ENCODE results near the gene ARSH. TPM values are rescaled to one million over a fixed set of nuclear protein-coding genes. Genes with fewer than 3 reads are reported as not detected.
"Not testable (repeated sequence)": the region's sequence is repeated elsewhere in the genome, so short reads cannot be mapped to it uniquely, and the experiment has no call there.

The ARSH gene
- total RNA-seq, 1 donor from 2014 or later = not detected

GRCh38 chrX:2972391-2972790 lies 34.0 kb upstream of the ARSH start:
- peak; percentile 6 for DNase-seq (ENCODE audit: extremely low spot score, unreplicated experiment)
- Mint-ChIP-seq H3K9me3 (ENCODE audit: unreplicated experiment) (no peaks in the 10 kb centered on the region), H3K4me3 (ENCODE audit: unreplicated experiment) (no peak overlapping the region), H3K27me3 (ENCODE audit: unreplicated experiment) (no peaks in the 10 kb centered on the region), H3K36me3 (ENCODE audit: unreplicated experiment) (no peaks in the 10 kb centered on the region), H3K27ac (ENCODE audit: unreplicated experiment) (no peak overlapping the region), H3K4me1 (ENCODE audit: unreplicated experiment) (peaks cover 13% of the 10 kb centered on the region)
- TF ChIP-seq CTCF (IDR thresholded peaks at IDR 0.05) = no peak

- no peak for DNase-seq (ENCODE audit: extremely low spot score, unreplicated experiment)
- Mint-ChIP-seq H3K4me3 (ENCODE audit: unreplicated experiment) (no peak overlapping the region), H3K27ac (ENCODE audit: unreplicated experiment) (no peak overlapping the region), H3K36me3 (ENCODE audit: unreplicated experiment) (no peaks in the 10 kb centered on the region), H3K9me3 (ENCODE audit: unreplicated experiment) (no peaks in the 10 kb centered on the region), H3K4me1 (ENCODE audit: unreplicated experiment) (peaks cover 4% of the 10 kb centered on the region), H3K27me3 (ENCODE audit: unreplicated experiment) (no peaks in the 10 kb centered on the region)
- TF ChIP-seq CTCF (IDR thresholded peaks at IDR 0.05) = no peak
These were observed 31.4 kb upstream of the ARSH start for GRCh38 chrX:2974961-2975360.

GRCh38 chrX:2978639-2979038 lies 27.7 kb upstream of the ARSH start:
- H3K4me3 Mint-ChIP-seq (ENCODE audit: unreplicated experiment); DNase-seq (ENCODE audit: extremely low spot score, unreplicated experiment); H3K36me3 Mint-ChIP-seq (ENCODE audit: unreplicated experiment); H3K4me1 Mint-ChIP-seq (ENCODE audit: unreplicated experiment); H3K27me3 Mint-ChIP-seq (ENCODE audit: unreplicated experiment); H3K27ac Mint-ChIP-seq (ENCODE audit: unreplicated experiment); H3K9me3 Mint-ChIP-seq (ENCODE audit: unreplicated experiment): not testable (repeated sequence)

- DNase-seq (ENCODE audit: extremely low spot score, unreplicated experiment) = no peak
- Mint-ChIP-seq H3K9me3 (ENCODE audit: unreplicated experiment) (no peaks in the 10 kb centered on the region), H3K36me3 (ENCODE audit: unreplicated experiment) (no peaks in the 10 kb centered on the region), H3K4me1 (ENCODE audit: unreplicated experiment) (peaks cover under 1% of the 10 kb centered on the region), H3K27ac (ENCODE audit: unreplicated experiment) (no peak overlapping the region), H3K4me3 (ENCODE audit: unreplicated experiment) (no peak overlapping the region), H3K27me3 (ENCODE audit: unreplicated experiment) (peaks cover 2% of the 10 kb centered on the region)
- TF ChIP-seq CTCF (IDR thresholded peaks at IDR 0.05) = no peak
These were observed 22.0 kb upstream of the ARSH start for GRCh38 chrX:2984342-2984741.

- no peak for TF ChIP-seq CTCF (IDR thresholded peaks at IDR 0.05)
- DNase-seq (ENCODE audit: extremely low spot score, unreplicated experiment) = no peak
- no peak overlapping the region for H3K4me3 Mint-ChIP-seq (ENCODE audit: unreplicated experiment)
- no peaks in the 10 kb centered on the region for H3K9me3 Mint-ChIP-seq (ENCODE audit: unreplicated experiment)
- H3K27ac Mint-ChIP-seq (ENCODE audit: unreplicated experiment) = no peak overlapping the region
- H3K27me3 Mint-ChIP-seq (ENCODE audit: unreplicated experiment) = no peaks in the 10 kb centered on the region
- no peaks in the 10 kb centered on the region for H3K36me3 Mint-ChIP-seq (ENCODE audit: unreplicated experiment)
- peaks cover 16% of the 10 kb centered on the region for H3K4me1 Mint-ChIP-seq (ENCODE audit: unreplicated experiment)
These were observed 16.8 kb upstream of the ARSH start for GRCh38 chrX:2989565-2989964.

- no peak for DNase-seq (ENCODE audit: extremely low spot score, unreplicated experiment)
- H3K9me3 Mint-ChIP-seq (ENCODE audit: unreplicated experiment) = peaks cover 29% of the 10 kb centered on the region
- H3K4me3 Mint-ChIP-seq (ENCODE audit: unreplicated experiment) = no peak overlapping the region
- no peak for TF ChIP-seq CTCF (IDR thresholded peaks at IDR 0.05)
- H3K36me3 Mint-ChIP-seq (ENCODE audit: unreplicated experiment) = no peaks in the 10 kb centered on the region
- no peak overlapping the region for H3K27ac Mint-ChIP-seq (ENCODE audit: unreplicated experiment)
- H3K27me3 Mint-ChIP-seq (ENCODE audit: unreplicated experiment) = no peaks in the 10 kb centered on the region
- H3K4me1 Mint-ChIP-seq (ENCODE audit: unreplicated experiment) = no peaks in the 10 kb centered on the region
These were observed 4.2 kb downstream of the ARSH start for GRCh38 chrX:3010532-3010931.
